HG02981 (cell line): ENCODE data around the gene KNOP1.
"Not testable (repeated sequence)": the region's sequence is repeated elsewhere in the genome, so short reads cannot be mapped to it uniquely, and the experiment has no call there.

ENCODE experiments used
- ATAC-seq: cut with Tn5 transposase; IDR thresholded peaks from one replicate; pipeline ENCODE4 v1.9.1; 2021; ENCODE audit warnings: mild to moderate bottlenecking, moderate library complexity; ENCODE audit not compliant: unreplicated experiment

The KNOP1 gene

DNA sequence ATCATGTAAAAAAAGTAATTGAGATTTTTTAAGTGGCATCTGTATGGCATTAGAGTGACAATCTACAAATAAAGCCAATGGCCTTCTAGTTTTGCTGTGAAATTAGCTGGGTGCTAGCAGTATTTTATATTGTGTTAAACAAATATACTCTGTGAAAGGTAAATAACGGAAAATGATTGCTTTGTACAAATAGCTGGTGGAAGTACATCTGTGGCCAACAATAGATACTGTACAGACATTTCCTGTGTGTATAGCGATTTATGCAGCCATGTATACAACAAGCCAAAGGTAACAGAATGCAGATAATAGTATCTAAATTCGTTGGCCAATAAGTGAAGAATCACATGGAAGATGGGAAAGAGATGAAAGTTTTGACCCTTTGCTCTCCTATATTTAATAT lies 26.6 kb upstream of the KNOP1 start:
- ATAC-seq = no peak

DNA sequence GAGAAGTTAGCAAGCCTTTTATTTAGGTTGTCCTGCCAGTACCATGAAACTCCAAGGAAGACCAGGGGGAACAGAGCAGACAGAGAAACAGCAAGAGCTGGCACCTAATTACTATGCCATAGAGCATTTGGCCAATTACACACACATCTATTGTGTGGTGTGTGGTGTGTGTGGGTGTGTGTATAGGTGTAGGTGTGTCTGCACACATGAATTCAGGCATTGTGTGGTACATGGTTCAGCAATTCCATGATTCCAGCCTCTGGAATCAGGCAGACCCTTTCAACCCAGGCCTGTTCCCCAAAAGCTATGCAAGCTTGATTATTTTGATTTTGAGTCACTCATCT lies 25.8 kb upstream of the KNOP1 start:
- ATAC-seq = no peak

DNA sequence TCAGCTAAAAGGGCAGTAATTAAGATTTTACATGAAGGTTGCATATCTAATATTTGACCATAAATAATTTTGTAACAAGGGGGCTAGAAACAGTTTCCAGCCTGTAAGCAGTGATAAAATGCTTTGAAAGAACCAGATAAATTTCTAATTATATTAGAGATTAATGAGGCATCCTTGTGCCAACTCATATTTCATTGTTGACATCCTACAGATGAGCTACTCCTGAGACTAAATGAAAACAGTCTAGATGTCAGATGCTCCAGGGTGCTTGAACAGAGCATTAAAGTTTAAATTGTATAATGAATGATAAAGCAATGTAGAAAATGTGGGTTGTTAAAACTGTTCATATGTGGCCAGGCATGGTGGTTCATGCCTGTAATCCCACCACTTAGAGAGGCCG lies 23.3 kb upstream of the KNOP1 start:
- no peak for ATAC-seq

DNA sequence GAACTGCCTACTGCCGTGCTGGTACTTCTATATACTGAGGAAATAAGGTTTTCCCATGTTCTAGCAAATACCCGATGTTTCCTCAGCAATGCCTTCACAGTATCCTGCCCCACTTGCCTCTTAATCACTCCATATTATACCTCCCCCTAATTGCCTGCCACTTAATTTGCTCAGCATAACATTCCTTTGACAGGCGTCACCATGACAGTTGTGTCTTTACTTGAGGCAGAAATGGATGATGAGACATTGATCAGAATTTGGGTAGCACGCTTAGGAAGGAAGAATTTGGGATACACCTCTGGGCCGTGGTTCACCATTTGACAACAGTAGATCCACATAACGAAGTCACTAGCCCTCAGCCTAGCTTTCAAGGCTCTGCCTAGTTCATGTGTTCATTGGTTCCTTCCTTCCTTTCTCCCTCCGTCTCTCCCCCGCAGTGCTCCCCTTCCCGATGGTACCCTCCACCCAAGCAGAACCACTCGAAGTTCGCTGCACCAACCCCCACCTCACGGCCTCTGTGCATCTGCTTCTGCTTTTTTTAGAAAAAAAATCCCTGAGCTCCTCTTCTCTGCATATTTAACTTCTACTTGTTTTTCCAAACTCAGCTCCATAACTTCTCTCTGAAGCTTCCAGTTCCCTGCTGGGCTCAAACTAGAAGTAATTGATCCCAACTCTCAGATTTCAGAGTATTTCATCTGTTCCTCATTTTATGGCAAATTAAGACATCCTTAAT lies 19.4 kb upstream of the KNOP1 start:
- ATAC-seq = no peak

DNA sequence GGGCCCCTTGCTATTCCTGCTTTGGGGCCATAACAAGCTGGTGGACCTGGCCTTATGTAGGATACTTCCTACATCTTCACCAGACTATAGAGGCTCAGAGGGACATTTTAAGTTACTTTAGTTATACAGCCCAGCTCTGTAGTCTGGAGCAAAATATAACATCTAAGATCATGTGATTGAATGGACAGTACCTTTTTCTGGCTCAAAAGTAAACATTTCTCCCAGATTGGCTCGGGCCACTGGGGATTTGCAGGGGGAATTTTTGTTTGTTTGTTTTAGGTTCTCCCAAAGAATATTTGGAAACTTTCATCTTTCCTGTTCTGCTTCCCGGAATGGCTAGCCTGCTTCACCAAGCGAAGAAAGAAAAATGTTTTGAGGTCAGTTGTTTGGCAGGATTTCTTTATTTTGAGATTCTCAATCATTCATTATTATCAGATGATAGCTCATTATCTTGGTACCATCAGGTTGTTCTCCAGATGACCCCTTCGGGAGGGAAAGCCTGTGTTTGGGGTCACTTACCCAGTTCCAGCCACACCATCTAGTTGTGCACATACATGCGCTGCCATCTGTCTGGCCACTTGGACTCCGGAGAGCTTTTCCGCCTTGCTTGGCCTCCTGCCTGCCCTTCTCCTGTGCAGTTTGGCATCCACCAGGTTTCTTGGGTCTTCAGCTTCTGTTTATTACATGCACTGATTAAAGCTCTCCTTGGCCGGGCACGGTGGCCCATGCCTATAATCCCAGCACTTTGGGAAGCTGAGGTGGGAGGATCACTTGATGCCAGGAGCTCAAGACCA lies 17.2 kb upstream of the KNOP1 start:
- no peak for ATAC-seq

DNA sequence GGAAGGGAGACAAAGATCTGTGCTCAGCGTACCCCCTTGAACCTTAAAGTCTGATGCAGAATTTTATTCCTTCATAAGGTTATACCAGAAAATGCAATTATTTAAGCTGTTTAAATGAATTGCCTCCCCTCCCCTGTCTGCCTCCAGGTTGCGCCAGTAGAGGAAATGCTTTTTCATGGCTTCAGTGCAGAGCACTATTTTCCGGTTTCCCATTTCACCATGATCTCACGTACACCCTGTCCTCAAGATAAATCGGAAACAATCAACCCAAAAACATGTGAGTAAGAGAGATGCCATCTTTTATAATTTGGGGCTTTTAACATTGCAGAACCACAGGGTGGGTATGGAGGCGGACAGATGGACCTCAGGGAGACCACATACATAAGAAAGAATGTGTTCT lies 15.5 kb upstream of the KNOP1 start:
- ATAC-seq = no peak

DNA sequence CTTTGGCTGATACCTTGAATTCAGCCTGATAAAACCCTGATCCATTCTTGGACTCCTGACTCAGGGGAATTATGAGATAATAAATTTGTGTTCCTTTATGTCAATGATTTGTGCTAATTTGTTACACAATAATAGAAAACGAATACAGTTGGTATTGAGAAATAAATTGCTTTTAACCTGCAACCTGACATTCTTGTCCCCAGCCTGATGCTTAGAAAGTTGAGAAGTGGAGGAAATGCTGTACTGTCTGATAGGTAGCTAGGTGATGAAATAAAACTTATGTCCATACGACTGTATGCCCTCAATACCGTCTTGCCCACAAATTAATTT lies 10.6 kb upstream of the KNOP1 start:
- no peak for ATAC-seq

DNA sequence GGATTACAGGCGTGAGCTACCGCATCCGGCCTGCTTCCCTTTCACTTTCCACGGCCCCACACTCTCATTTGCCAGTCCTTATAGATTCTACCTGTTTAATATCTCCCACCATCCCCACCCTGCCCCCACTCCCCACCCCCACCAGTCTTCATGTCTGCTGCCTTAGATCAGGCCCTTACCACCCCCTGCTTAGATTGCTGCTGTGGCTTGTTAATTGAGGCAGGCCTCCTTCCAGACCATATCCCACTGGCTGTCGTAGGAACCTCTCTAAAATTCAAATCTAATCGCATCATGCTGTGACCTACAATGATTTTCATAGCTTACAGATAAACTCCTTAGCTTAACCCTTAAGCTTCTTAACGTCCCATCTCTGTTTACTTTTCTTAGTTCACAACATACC lies 5.0 kb upstream of the KNOP1 start:
- no peak for ATAC-seq

DNA sequence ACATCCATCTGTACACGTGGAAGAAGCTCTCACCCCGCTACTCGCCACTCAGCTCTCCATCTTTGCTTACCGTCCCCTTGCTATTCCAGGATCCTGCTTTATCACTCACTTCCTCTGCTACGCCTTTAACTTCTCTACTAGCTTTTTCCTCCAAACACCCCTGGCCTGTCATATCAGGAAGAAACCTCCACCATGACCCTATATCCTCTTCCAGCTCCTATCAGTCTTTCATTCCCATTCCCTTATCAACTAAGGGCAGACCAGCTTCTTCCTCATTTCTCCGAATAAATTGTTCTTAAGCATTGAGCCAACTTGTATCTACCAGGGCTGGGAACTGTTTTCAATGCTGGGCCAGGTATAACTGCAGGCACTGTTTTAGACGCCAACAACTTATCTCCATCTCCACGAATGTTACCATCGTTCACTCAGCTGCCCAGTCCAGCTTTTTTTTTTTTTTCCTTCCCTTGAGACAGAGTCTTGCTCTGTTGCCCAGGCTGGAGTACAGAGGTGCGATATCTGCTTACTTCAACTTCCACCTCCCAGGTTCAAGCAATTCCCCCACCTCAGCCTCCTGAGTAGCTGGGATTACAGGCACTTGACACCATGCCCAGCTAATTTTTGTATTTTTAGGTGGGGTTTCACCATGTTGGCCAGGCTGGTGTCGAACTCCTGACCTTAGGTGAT lies 4.4 kb upstream of the KNOP1 start:
- ATAC-seq = no peak

DNA sequence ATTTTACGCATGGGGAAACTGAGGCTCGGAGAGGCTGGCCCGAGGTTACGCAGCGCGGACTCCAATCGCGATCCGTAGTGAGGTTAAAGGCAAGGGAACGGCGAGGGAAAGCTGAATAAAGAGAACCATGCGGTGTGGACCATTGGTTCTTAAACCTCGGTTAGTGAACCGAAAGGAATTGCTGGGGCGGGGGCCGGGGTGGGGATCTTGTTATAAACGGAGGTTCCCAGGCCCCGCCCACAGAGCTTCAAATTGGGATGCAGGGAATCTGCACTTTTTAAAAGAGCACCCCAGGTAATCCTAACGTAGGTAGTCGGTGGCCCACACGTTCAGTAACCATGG lies 568 bp upstream of the KNOP1 start:
- no peak for ATAC-seq

DNA sequence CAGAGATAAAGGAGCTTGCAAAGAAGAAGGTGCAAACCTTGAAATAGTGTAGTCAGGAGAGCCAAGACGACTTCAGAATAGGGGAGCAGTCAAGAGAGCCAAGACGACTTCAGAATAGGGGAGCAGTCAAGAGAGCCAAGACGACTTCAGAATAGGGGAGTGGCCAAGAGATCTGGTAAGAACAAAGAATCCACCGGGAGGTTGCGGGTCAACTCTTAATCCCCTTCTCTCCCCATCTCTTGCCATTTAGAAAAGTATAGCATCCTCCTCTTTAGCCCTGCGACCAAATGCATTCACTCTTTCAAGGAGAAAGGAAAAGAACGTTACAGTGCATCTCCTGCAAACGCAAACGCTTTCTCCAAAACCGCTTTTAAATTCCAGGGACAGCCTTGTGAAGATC lies 713 bp downstream of the KNOP1 start:
- ATAC-seq = no peak

DNA sequence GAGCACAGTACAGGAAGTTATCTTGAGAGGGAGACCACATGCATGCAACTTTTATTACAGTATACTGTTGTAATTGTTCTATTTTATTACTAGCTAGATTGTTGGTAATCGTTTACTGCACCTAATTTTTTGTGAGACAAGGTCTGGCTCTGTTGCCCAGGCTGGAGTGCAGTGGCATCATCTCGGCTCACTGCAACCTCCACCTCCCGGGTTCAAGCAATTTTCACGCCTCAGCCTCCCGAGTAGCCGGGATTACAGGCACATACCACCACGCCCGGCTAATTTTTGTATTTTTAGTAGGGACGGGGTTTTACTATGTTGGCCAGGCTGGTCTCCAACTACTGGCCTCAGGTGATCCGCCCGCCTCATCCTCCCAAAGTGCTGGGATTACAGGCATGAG lies 1.3 kb downstream of the KNOP1 start:
- not testable (repeated sequence) for ATAC-seq

DNA sequence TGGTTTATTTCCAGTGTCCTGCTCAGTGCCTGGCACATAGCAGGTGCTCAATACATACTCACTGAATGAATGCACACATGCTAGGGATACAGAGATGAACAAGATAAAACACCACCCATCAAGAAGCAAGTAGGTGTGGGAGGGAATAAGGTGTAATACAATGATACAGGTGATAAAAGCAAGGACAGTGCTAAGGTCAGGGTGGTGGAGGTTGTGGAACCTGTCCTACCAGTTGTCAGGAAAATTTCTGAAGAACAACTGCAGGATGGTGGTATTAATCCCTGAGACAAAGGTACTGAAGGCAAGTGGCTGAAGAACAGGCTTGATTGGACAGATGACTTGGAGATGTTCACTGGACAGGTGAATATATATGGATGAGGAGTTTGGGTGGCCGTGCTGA lies 1.8 kb downstream of the KNOP1 start:
- ATAC-seq = no peak

DNA sequence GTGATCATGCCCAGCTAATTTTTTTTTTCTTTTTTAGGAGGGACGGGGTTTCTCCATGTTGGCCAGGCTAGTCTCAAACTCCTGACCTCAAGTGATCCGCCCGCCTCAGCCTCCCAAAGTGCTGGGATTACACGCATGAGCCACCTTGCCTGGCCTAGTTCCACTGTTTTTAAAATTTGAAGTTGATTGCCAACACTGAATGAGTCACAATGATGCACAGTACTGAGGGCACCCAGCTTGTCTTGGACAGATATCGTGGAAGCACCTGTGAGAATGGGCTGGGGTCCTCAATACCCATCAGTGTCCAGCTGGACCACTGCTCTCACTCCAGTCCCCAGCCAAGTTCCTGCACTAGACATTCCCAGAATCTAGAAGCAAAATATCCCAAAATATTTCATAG lies 2.5 kb downstream of the KNOP1 start:
- no peak for ATAC-seq

DNA sequence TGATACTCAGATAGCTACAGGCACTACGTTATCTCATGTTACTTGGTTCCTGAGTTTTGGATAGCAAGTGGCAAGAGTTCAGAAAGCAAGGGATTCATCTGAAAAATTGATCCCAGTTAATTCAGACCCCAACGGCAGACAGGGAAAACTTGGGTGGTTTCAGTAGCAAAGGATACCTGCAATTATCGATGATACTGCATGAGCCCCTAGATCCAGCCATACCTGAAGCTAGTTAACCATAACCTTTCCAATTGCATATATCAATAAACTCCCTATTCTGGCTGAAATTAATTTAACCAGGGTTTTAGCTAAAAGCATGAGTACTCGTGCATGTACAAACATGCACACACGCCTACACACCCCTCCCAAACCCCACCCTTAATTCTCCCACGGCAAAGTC lies 4.3 kb downstream of the KNOP1 start:
- ATAC-seq = no peak

DNA sequence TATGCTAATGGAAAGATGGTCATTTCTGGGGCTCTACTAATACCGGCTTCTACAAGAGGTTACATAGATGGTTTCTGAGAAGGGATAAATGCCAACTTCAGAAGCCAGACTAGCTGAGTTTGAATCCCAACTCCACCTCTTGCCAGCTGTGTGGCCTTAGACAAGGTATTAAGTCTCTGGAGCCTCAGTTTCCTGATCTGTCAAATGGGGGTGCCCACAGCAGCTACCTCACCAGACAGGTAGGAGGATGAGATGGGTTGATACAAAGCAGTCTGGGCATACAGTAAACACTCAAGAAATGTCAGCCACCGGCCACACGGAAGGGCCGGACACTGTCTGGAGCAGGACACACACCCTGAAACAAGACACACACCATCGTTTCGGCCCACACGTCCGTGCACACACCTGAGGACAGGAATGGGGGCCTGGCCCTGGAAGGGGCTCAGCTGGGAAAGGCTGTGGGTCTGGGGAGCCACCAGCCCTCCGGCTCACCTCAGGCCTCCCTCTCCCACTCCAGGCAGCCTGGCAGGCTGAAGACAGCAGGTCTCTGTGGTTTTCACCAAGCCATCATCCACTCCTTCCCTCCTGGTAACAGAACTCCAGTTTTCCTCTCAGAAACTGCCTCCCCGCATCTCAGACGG lies 5.5 kb downstream of the KNOP1 start:
- ATAC-seq = no peak

DNA sequence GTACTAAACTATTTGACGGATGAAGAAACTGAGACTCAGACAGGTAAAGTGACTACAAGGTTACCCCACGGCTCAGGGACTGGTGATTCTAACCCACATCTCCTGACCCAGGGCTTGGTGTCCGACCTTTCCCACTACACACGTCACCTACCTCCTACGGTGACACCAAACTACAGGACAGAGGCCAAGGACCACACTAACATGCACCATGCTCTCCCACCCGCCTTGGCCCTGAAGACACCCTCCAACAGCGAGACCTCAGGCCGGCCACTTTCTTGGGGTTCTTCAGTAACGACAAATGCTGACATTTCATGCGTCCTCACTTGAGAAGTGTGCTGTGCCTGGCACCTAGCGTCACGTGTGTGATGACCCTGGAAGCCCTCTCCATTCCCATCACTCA lies 6.4 kb downstream of the KNOP1 start:
- no peak for ATAC-seq

DNA sequence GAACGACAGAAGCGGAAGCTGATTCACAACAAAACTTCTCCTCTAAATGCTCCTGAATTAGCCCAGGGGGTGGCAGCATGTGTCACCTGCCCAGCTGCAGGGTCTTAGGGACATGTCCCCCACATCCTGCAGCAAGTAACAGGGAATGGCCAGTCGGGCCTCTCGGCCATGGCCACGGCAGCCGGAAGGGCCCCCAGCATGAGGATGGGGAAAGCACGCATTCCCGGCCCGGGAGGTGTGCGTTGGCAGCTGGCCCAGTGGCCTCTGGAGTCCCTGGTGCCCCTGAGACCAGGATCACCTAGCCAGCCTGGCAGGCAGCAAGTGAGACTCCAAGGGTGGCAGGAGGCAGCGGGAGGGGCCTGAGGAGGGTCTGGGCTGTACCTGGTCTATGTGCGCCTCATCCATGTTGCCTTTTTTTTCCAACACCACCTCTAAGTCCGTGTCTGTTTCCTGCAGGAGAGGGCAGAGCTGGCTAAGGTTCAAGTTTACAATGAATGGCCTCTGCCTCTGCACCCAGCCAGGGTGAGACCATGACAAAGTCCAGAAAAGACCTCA lies 7.0 kb downstream of the KNOP1 start:
- ATAC-seq = no peak

DNA sequence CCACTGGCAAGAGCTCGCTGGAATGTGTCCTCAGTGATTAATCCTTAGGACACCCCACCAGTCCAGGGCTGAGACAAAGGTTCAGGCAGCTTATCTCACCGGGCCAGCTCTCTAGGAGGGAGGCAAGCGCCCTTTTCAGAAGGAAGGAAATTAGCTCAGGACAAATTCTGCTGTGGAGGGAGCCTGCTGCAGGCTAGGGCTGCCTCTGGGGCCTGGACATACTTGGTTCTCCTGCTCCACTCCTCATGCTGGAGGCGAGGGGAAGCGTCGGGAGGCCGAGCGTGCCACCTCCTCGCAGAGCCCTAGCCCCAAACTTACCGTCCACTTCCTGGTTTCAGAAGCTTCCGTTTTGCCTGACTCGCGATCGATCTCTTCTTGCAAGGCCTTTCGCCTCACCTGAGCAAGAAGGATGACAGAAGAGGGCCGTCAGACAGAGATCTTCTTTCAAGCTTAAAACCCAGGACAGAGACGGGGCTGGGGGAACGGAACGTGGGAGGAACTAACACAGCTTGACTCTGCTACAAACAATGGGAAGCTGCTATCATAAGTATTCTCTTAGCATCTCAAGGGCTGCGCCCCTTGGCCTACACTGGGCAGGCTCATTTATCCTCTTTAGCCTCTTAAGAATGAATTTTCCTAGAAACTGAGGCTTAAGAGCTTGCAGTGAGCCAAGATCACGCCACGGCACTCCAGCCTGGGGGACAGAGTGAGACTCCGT lies 7.7 kb downstream of the KNOP1 start:
- ATAC-seq = no peak

DNA sequence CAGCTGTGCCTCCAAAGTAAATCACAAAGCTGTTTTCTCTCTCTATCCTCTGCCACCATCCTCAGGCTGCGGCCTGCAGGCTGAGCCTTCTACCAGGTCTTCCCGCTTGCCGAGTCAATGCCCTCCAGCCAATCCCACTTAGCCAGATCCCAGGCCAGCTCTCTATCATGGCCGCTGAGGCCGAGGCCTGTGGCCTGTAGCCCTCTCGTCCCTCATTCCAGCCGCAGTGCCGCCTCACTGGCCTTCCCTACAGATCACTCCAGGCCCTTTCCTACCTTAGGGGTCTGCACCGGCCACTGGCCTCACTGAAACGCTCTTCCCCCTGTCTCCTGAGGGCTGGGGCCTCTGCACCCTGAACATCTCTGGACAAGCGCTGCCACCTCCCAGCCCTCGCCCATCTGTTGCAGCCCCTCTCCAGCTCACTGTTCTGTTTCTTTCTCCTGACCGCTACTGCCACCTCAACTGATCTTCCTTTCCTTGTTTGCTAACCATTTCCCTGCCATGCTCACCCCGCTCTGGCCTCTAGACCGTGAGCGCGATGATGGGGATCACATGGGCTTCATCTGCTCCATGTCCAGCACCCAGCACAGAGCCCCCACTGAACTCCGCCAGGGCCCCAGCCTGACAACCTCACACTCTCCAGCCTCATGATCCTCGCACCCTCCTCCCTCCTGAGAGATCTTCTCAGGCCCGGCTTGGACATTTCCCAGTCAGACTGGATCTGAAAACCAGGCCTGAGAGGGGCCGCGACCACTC lies 8.5 kb downstream of the KNOP1 start:
- ATAC-seq = no peak
